Mucosa of descending colon (tissue), 3 donors: ENCODE measurements around the gene NYNRIN. TPM values are rescaled to one million over a fixed set of nuclear protein-coding genes. Genes with fewer than 3 reads are reported as not detected.

ENCODE experiments used
- ATAC-seq: fragments of 200-7000 bp; cut with Tn5 transposase; one replicate; pipeline ENCODE4 v1.9.1; 2020; ENCODE audit warnings: mild to moderate bottlenecking, moderate library complexity
- DNase-seq, 3 donors: peaks; one replicate each; pipeline ENCODE4 v3.0.0-alpha.2; 2020
- H3K36me3 ChIP-seq: fragments of 200-600 bp; one replicate; pipeline ENCODE4 v1.8.0; 2021; ENCODE audit warnings: low read depth, mild to moderate bottlenecking
- H3K4me1 ChIP-seq: fragments of 200-600 bp; one replicate; pipeline ENCODE4 v1.8.0; 2021; ENCODE audit warnings: low read depth, mild to moderate bottlenecking
- H3K4me3 ChIP-seq: fragments of 200-600 bp; one replicate; pipeline ENCODE4 v1.8.0; 2021; ENCODE audit warnings: mild to moderate bottlenecking
- H3K9me3 ChIP-seq: fragments of 200-600 bp; one replicate; pipeline ENCODE4 v1.8.0; 2021; ENCODE audit warnings: mild to moderate bottlenecking
- intact Hi-C, 2 donors: fragments of 100-400 bp; cut with DNase I in 1 of 2; cut with micrococcal nuclease in 1 of 2; formaldehyde crosslinking; loops; one replicate each; pipeline versions ENCODE4 v1.11.0 to v1.11.1; 2022; cut with DNase I, micrococcal nuclease
- total RNA-seq, 3 donors: library from RNA; stranded (reverse); fragmentation: NEBNext Ultra II Directional in 2 of 3; extraction: Animal tissue kit (Norgen Biotek cat#: 25700) in 2 of 3; gene quantifications; one replicate each; pipeline versions ENCODE4 v1.2.1 to v1.2.4, GENCODE V29; 2021 to 2023
- TF ChIP-seq, protein P1 (sequence below): fragments of 200-600 bp; IDR thresholded peaks from one replicate; pipeline ENCODE4 v1.8.0; 2022; ENCODE audit warnings: antibody characterized with exemption, mild to moderate bottlenecking
- donor health status: DM: no; HTN: no; CAD: no; lungs with moderate emphysema.
- donor health status: DM: no; HTN: no; CAD: no.
- donor health status: DM: no; HTN: yes; CAD: no.

NYNRIN gene
- total RNA-seq, 3 donors from 2014 or later = 12.1 to 15.8 (median 13.4) TPM

DNA sequence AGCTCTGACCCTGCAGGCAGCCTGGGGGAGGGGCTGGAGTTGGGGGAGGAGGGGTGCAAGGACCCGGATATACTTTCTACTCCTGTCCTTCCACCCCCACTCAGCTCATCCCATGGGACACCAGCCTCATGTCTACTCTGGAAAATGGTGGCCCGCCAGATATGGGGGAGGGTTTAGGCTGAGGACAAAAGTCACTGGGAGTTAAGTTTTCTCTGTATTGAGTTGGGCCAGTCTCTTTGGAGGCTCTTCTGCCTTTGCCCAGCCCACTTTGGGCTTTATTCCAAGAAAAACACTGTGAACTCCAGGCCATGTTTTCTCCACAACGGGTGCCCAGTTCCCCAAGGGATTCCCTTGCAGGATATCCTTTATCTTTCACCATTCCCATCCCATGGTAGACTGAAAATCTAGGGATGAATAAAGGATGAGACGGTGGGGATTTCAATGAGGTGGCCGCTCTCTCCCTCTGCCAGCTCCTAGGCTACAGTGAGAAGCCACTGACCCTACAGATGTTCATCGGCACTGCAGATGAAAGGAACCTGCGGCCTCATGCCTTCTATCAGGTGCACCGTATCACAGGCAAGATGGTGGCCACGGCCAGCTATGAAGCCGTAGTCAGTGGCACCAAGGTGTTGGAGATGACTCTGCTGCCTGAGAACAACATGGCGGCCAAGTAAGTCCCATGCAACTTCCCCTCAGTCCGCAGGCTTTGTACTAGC, 25.9 kb upstream of the NYNRIN start:
- DNase-seq (no peak), ATAC-seq (no peak)
- intact Hi-C loops = no loop called here
- no peaks in the 10 kb centered on the region for H3K4me1 ChIP-seq
- no peaks in the 10 kb centered on the region for H3K36me3 ChIP-seq
- no peaks in the 10 kb centered on the region for H3K9me3 ChIP-seq
- H3K4me3 ChIP-seq = no peak overlapping the region
- TF ChIP-seq, protein P1, sequence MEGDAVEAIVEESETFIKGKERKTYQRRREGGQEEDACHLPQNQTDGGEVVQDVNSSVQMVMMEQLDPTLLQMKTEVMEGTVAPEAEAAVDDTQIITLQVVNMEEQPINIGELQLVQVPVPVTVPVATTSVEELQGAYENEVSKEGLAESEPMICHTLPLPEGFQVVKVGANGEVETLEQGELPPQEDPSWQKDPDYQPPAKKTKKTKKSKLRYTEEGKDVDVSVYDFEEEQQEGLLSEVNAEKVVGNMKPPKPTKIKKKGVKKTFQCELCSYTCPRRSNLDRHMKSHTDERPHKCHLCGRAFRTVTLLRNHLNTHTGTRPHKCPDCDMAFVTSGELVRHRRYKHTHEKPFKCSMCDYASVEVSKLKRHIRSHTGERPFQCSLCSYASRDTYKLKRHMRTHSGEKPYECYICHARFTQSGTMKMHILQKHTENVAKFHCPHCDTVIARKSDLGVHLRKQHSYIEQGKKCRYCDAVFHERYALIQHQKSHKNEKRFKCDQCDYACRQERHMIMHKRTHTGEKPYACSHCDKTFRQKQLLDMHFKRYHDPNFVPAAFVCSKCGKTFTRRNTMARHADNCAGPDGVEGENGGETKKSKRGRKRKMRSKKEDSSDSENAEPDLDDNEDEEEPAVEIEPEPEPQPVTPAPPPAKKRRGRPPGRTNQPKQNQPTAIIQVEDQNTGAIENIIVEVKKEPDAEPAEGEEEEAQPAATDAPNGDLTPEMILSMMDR = no peak

DNA sequence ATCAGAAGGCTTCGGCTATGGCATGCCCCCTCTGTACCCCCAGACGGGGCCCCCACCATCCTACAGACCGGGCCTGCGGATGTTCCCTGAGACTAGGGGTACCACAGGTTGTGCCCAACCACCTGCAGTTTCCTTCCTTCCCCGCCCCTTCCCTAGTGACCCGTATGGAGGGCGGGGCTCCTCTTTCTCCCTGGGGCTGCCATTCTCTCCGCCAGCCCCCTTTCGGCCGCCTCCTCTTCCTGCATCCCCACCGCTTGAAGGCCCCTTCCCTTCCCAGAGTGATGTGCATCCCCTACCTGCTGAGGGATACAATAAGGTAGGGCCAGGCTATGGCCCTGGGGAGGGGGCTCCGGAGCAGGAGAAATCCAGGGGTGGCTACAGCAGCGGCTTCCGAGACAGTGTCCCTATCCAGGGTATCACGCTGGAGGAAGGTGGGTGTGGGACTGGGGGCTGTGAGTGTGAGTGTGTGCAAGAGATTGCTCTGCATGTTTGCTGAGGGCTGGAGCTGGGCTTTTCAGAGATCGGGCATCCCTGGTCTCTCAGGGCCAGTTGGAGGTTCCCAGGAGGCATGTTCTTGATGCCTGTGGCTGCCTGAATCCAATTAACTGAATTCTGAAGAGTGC, 22.2 kb upstream of the NYNRIN start:
- Histone ChIP-seq H3K4me3 (no peak overlapping the region), H3K4me1 (no peaks in the 10 kb centered on the region), H3K36me3 (no peaks in the 10 kb centered on the region), H3K9me3 (no peaks in the 10 kb centered on the region)
- DNase-seq (no peak), ATAC-seq (no peak)
- intact Hi-C loops = no loop called here
- TF ChIP-seq, protein P1 = no peak

DNA sequence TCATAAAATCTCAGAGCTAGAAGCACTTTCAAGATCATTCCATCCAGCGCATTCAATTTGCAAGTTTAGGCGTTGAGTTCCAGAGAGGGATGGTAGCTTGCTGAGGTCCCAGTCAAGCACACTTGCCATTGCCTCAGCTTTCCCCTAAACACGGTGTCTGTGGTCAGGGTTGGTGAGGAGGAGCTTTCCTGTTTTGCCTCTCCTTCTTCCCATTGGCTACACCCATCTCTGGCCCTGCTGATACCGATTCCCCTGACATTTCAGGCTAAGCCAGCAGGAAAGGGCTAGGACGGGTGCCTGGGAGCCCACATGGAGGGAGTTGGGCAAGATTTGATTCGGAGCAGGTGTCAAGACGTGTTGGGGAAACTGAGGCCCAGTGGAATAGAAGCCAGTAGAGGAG, 21.7 kb upstream of the NYNRIN start:
- no peaks in the 10 kb centered on the region for H3K36me3 ChIP-seq

DNA sequence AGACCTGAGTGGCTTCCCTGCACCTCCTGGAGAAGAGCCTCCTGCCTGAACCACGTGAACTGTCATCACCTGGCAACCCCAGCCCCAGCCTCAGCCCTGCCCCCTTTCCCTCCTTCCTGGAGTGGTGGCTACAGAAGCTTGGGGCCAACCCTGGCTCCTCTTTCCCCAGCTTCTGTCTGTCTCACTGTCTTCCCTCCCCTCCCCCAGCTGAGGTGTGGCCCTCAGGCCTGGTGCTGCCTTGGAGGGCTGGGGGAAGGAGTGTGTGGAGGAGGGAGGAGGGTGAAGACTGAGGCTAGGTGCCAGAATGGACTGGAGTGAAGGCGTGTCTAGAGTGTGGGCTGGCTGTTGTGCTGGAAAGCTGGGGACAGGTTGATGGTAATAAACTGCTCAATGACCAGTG, 21.1 kb upstream of the NYNRIN start:
- Histone ChIP-seq H3K4me1 (no peaks in the 10 kb centered on the region), H3K36me3 (no peaks in the 10 kb centered on the region), H3K4me3 (no peak overlapping the region), H3K9me3 (no peaks in the 10 kb centered on the region)
- ATAC-seq (peak; percentile 53), DNase-seq (peak in 1 of 3 donors; percentile 40)
- TF ChIP-seq, protein P1 = no peak
- intact Hi-C loops = no loop called here

More for the DNA sequence above, 21.7 kb upstream of the NYNRIN start:
- intact Hi-C loops = no loop called here
- ATAC-seq = no peak
- H3K9me3 ChIP-seq = no peaks in the 10 kb centered on the region
- DNase-seq = no peak
- TF ChIP-seq, protein P1 = no peak
- no peak overlapping the region for H3K4me3 ChIP-seq
- H3K4me1 ChIP-seq = no peaks in the 10 kb centered on the region

DNA sequence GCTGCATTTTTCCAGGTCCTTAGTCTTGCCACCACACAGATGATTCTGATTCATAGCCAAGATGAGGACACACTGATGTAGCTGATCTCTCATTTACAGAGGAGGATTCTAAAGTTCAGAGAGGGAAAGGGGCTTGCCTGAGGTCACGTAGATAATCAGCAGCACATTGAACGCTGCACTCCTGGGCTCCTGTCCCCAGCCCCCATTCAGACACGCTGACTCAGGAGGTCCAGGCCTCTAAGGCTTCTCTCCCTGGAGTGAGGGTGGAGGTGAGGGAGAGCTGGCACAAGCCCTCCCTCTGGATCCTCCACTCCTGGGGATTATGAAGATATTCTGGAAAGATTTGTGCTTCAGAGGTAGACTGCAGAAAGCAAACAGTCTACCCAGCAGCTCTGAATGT, 20.5 kb upstream of the NYNRIN start:
- intact Hi-C loops = no loop called here
- no peak overlapping the region for H3K4me3 ChIP-seq
- no peaks in the 10 kb centered on the region for H3K36me3 ChIP-seq
- ATAC-seq (no peak), DNase-seq (no peak)
- no peaks in the 10 kb centered on the region for H3K9me3 ChIP-seq
- TF ChIP-seq, protein P1 = no peak
- H3K4me1 ChIP-seq = no peaks in the 10 kb centered on the region
